T-helper 9 cell (primary cell): Measurements from ENCODE around the gene PPP1CA.
A peak's percentile ranks its signal among the peaks of the same experiment; 100 is the strongest.

ENCODE experiments used
- DNase-seq: peaks from one replicate; pipeline ENCODE4 v3.0.0-alpha.2; 2020

The PPP1CA gene

GRCh38 chr11:67366961-67367760 is 34.5 kb downstream of the PPP1CA start:
- DNase-seq, result no peak

- no peak for DNase-seq
These were observed 35.1 kb downstream of the PPP1CA start for GRCh38 chr11:67366546-67366945.

- DNase-seq, result no peak
These were observed 35.8 kb downstream of the PPP1CA start for GRCh38 chr11:67365736-67366444.

- DNase-seq, result no peak
These were observed 36.6 kb downstream of the PPP1CA start for GRCh38 chr11:67364783-67365722.

GRCh38 chr11:67364169-67364568 is 37.5 kb downstream of the PPP1CA start:
- no peak for DNase-seq

- DNase-seq, result no peak
These were observed 43.6 kb downstream of the PPP1CA start for GRCh38 chr11:67357831-67358670.

GRCh38 chr11:67356864-67357561 is 44.6 kb downstream of the PPP1CA start:
- DNase-seq, result peak; percentile 57

GRCh38 chr11:67356387-67356863 is 45.2 kb downstream of the PPP1CA start:
- DNase-seq, result no peak

- no peak for DNase-seq
These were observed 45.8 kb downstream of the PPP1CA start for GRCh38 chr11:67355794-67356386.

- no peak for DNase-seq
These were observed 46.5 kb downstream of the PPP1CA start for GRCh38 chr11:67355023-67355793.

- DNase-seq, result no peak
These were observed 47.3 kb downstream of the PPP1CA start for GRCh38 chr11:67354075-67355022.

- DNase-seq, result peak; percentile 93
These were observed 48.2 kb downstream of the PPP1CA start, which contains the start of gene POLD4 for GRCh38 chr11:67353317-67354074. TSS of gene POLD4 (minus strand) at chr11:67353546. CDS start at chr11:67353399, 147 bp downstream.

GRCh38 chr11:67352546-67353316 is 48.9 kb downstream of the PPP1CA start:
- no peak for DNase-seq

GRCh38 chr11:67351275-67352005 is 50.2 kb downstream of the PPP1CA start:
- peak; percentile 58 for DNase-seq

- no peak for DNase-seq
These were observed 51.7 kb downstream of the PPP1CA start for GRCh38 chr11:67349928-67350465.

- no peak for DNase-seq
These were observed 52.2 kb downstream of the PPP1CA start for GRCh38 chr11:67349457-67349856.
